ENCODE data around the gene ARHGAP24. TPM values are rescaled to one million over a fixed set of nuclear protein-coding genes. Genes with fewer than 3 reads are reported as not detected.
A peak's percentile ranks its signal among the peaks of the same experiment; 100 is the strongest.

Gene ARHGAP24
- total RNA-seq, 4 donors from 2014 or later: 17.8 to 65.2 (median 27.2) TPM

DNA sequence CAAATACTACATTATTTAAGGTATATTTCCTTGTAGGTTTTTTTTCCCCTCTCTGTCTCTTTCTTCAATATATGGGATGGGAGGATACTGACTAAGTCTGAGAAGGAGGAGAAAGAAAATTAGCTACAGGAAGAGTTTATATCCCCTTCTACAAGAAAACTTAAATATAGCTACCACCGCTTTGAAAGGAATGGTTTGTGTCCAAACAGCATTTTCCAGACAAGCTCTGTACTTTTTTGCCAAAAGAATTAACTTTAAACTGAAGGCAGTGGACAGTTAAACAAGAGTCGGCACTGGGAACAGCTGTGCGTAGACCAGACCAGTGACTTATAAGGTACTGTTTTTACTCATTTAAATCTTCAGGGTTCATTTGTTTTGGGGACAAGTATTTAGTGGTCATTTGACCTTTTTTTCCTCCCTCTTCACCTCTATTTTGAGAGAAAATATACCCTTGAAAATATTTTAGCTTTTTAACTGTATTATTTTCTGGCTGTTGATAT, 303.7 kb downstream of the ARHGAP24 start:
- no peaks in the 10 kb centered on the region for H3K27me3 ChIP-seq
- H3K4me3 ChIP-seq: no peak overlapping the region
- TF ChIP-seq POLR2A (IDR thresholded peaks at IDR 0.05) (no peak), POLR2AphosphoS5 (IDR thresholded peaks at IDR 0.05) (no peak), EP300 (IDR thresholded peaks at IDR 0.05) (no peak)
- TF ChIP-seq, protein P1, sequence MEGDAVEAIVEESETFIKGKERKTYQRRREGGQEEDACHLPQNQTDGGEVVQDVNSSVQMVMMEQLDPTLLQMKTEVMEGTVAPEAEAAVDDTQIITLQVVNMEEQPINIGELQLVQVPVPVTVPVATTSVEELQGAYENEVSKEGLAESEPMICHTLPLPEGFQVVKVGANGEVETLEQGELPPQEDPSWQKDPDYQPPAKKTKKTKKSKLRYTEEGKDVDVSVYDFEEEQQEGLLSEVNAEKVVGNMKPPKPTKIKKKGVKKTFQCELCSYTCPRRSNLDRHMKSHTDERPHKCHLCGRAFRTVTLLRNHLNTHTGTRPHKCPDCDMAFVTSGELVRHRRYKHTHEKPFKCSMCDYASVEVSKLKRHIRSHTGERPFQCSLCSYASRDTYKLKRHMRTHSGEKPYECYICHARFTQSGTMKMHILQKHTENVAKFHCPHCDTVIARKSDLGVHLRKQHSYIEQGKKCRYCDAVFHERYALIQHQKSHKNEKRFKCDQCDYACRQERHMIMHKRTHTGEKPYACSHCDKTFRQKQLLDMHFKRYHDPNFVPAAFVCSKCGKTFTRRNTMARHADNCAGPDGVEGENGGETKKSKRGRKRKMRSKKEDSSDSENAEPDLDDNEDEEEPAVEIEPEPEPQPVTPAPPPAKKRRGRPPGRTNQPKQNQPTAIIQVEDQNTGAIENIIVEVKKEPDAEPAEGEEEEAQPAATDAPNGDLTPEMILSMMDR (IDR thresholded peaks at IDR 0.05): no peak
- H3K4me1 ChIP-seq: peaks cover 10% of the 10 kb centered on the region
- no peaks in the 10 kb centered on the region for H3K36me3 ChIP-seq
- peak overlapping the region; percentile 57 for H3K27ac ChIP-seq
- WGBS: 42% methylated on average over 3 of the region's 3 CpGs
- no peak for DNase-seq (ENCODE audit: low spot score in 2 of 2)
- no peaks in the 10 kb centered on the region for H3K9me3 ChIP-seq

DNA sequence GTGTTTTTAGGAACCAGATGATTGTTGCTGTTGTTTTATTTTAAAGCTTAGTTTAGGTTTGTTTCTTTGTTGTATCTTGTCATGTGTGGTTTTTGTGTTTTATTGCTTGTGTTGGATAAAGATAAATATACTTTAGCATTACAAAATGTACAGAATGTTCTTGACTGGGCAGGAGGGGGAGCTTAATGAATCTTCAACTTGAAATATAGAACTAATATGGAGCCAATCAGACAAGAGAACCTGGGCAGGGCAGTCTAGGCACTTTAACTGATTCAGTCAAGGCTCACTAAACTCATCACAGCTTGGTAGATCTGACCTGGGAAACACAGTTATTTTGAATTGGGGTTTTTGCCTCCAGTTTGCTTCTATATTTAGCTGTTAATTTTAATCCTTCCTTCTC, 304.2 kb downstream of the ARHGAP24 start:
- Histone ChIP-seq H3K36me3 (no peaks in the 10 kb centered on the region), H3K4me3 (no peak overlapping the region), H3K9me3 (no peaks in the 10 kb centered on the region), H3K4me1 (peaks cover 10% of the 10 kb centered on the region), H3K27ac (no peak overlapping the region), H3K27me3 (no peaks in the 10 kb centered on the region)
- TF ChIP-seq, protein P1 (IDR thresholded peaks at IDR 0.05): no peak
- TF ChIP-seq EP300 (IDR thresholded peaks at IDR 0.05) (no peak), POLR2AphosphoS5 (IDR thresholded peaks at IDR 0.05) (no peak), POLR2A (IDR thresholded peaks at IDR 0.05) (no peak)
- DNase-seq (ENCODE audit: low spot score in 2 of 2): no peak

DNA sequence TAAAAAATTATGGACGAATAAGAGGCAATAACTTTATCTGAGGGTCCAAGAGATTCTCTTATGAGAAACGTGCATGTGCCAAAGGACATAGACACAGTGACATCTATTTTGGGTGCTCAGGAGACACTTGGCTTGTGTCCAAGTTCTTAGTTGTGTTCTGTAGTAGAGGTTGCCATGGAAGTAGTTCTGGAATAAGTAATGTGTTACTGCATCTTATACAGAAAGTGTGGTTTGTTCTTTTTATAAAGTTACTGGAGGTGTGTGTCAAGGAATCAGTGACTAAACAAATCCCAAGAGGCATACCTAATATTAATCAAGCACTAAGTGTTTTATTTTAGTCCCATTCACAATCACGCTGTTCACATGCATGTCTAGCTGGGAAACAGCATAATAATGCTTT, 305.7 kb downstream of the ARHGAP24 start:
- DNase-seq (ENCODE audit: low spot score in 2 of 2): no peak
- Histone ChIP-seq H3K27ac (no peak overlapping the region), H3K4me3 (no peak overlapping the region), H3K27me3 (no peaks in the 10 kb centered on the region), H3K36me3 (no peaks in the 10 kb centered on the region), H3K9me3 (no peaks in the 10 kb centered on the region), H3K4me1 (peaks cover 10% of the 10 kb centered on the region)
- TF ChIP-seq, protein P1 (IDR thresholded peaks at IDR 0.05): no peak
- TF ChIP-seq EP300 (IDR thresholded peaks at IDR 0.05): no peak
- no peak for TF ChIP-seq POLR2A (IDR thresholded peaks at IDR 0.05)
- no peak for TF ChIP-seq POLR2AphosphoS5 (IDR thresholded peaks at IDR 0.05)
- 70% methylated on average over 3 of the region's 3 CpGs for WGBS

DNA sequence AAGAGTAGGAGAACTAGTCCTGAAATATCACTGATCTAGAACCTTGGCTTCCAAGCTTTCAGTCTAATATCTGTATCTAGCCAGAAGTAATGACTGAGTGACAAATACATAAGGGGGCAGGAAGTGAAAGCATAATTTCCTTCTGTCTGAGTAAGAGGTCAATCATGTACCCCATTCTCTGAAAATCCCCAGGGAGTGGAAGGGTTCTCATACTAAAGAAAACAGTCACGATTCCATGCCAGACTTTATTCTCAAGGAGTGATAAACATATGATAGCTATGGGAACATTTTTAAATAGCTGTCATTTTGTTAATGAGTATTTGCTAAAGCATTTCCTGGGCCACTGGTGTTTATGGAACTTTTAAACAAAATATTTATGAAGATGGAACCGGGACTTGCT, 308.5 kb downstream of the ARHGAP24 start:
- Histone ChIP-seq H3K27me3 (no peaks in the 10 kb centered on the region), H3K9me3 (no peaks in the 10 kb centered on the region), H3K36me3 (no peaks in the 10 kb centered on the region), H3K4me3 (no peak overlapping the region), H3K4me1 (peaks cover 4% of the 10 kb centered on the region), H3K27ac (no peak overlapping the region)
- DNase-seq (ENCODE audit: low spot score in 2 of 2): no peak
- no peak for TF ChIP-seq POLR2A (IDR thresholded peaks at IDR 0.05)
- TF ChIP-seq POLR2AphosphoS5 (IDR thresholded peaks at IDR 0.05): no peak
- TF ChIP-seq EP300 (IDR thresholded peaks at IDR 0.05): no peak
- TF ChIP-seq, protein P1 (IDR thresholded peaks at IDR 0.05): no peak
- 64% methylated on average over 2 of the region's 2 CpGs for WGBS

DNA sequence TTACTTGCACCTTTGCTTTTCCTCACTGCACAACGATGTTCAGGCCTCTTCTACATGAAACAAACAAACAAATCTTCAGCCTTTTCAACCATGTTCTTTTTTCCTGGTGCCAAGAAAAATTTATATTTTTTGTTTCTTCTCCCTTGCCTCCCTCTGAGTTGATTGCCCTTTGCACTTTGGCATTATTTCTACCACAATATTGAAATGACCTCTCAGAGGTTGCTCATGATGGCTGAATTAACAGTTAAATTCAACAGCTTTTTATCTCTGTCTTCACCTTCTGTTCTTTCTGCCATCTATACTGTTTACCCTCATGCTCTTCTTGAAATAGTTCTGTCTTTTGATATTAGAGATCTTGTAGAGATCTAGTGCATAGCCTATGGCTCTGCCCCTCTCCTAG, 308.9 kb downstream of the ARHGAP24 start:
- no peak overlapping the region for H3K27ac ChIP-seq
- no peaks in the 10 kb centered on the region for H3K27me3 ChIP-seq
- DNase-seq (ENCODE audit: low spot score in 2 of 2): no peak
- H3K36me3 ChIP-seq: no peaks in the 10 kb centered on the region
- TF ChIP-seq EP300 (IDR thresholded peaks at IDR 0.05) (no peak), POLR2A (IDR thresholded peaks at IDR 0.05) (no peak), POLR2AphosphoS5 (IDR thresholded peaks at IDR 0.05) (no peak)
- TF ChIP-seq, protein P1 (IDR thresholded peaks at IDR 0.05): no peak
- WGBS: 83% methylated on average over 1 of the region's 1 CpG
- H3K4me1 ChIP-seq: peaks cover 2% of the 10 kb centered on the region
- H3K9me3 ChIP-seq: no peaks in the 10 kb centered on the region
- H3K4me3 ChIP-seq: no peak overlapping the region
